Ovary (tissue), 10 donors: ENCODE measurements around the gene MMD2. TPM values are rescaled to one million over a fixed set of nuclear protein-coding genes. Genes with fewer than 3 reads are reported as not detected.

Source experiments
- DNase-seq, 5 donors: peaks; one replicate each; pipeline ENCODE4 v3.0.0-alpha.2; 2019 to 2020
- H3K27ac ChIP-seq, 2 donors: fragments of 200-600 bp; one replicate each; pipeline versions ENCODE4 v1.5.1 to v1.8.0; 2019 to 2022
- H3K27me3 ChIP-seq: fragments of 200-600 bp; one replicate; pipeline ENCODE4 v1.8.0; 2022
- H3K36me3 ChIP-seq: fragments of 200-600 bp; sonication (generic); one replicate; pipeline ENCODE4 v1.5.1; 2019
- H3K4me1 ChIP-seq: one replicate; pipeline ENCODE4 v1.8.1; 2013; ENCODE audit warnings: mild to moderate bottlenecking, moderate library complexity; ENCODE audit not compliant: insufficient read depth
- H3K4me3 ChIP-seq: fragments of 200-600 bp; sonication (generic); one replicate; pipeline ENCODE4 v1.5.1; 2017
- H3K9me3 ChIP-seq, 2 donors: fragments of 200-600 bp in 1 of 2; sonication (generic) in 1 of 2; one replicate each; pipeline versions ENCODE4 v1.5.1 to v1.8.1; 2013 to 2019; ENCODE audit warnings: mild to moderate bottlenecking in 1 of 2, moderate library complexity in 1 of 2
- EP300 ChIP-seq: sonication (generic); formaldehyde crosslinking; IDR thresholded peaks from one replicate; pipeline ENCODE4 v1.6.1; 2017; ENCODE audit warnings: antibody characterized with exemption
- POLR2A ChIP-seq: fragments of 450-650 bp; IDR thresholded peaks from one replicate; pipeline ENCODE4 v1.6.1; 2017; ENCODE audit warnings: antibody characterized with exemption, mild to moderate bottlenecking, moderate library complexity
- WGBS, 3 donors: extraction: QIAGEN DNeasy Blood & Tissue Kit in 1 of 3; methylation state at CpG; one replicate each; pipeline versions ENCODE4 v1.1.5 to v1.1.7; 2013 to 2017; 5-methylcytosine and 5-hydroxymethylcytosine counted together
- intact Hi-C, 4 donors: fragments of 100-400 bp; cut with DNase I; formaldehyde crosslinking; loops; one replicate each; pipeline versions ENCODE4 v1.11.0 to v1.15.1; 2022 to 2023
- long read RNA-seq, 3 donors: library from polyadenylated mRNA in 2 of 3; unstranded in 2 of 3; transcript quantifications; one replicate each; pipeline ENCODE4 v2.0.0 and lab custom pipeline, GENCODE V29; 2021 to 2026
- polyA plus RNA-seq, 2 donors: library from polyadenylated mRNA; stranded (reverse); fragments of 200-250 nt in 1 of 2; fragments of 350-450 nt in 1 of 2; fragmentation: Illumina TruSeq in 1 of 2; extraction: RNeasy Lipid Tissue Mini Kit (QIAGEN cat#74804) in 1 of 2; gene quantifications; one replicate each; pipeline ENCODE4 v1.2.3, GENCODE V29; 2013 to 2014
- total RNA-seq, 7 donors: library from RNA; depleted of rRNA in 2 of 7; stranded (reverse); fragments of >200 nt in 2 of 7; fragmentation: NEBNext Ultra II Directional in 3 of 7; extraction: Animal tissue kit (Norgen Biotek cat#: 25700) in 3 of 7; gene quantifications; one replicate each; pipeline versions ENCODE4 v1.1.0 to v1.2.4, GENCODE V29; 2016 to 2023
- TF ChIP-seq, protein P1 (sequence below), 3 donors: fragments of 450-650 bp in 2 of 3; fragments of 200-600 bp in 1 of 3; IDR thresholded peaks; one replicate each; pipeline versions ENCODE4 v1.5.1 to v1.8.0; 2016 to 2022; ENCODE audit warnings: antibody characterized with exemption in 3 of 3, mild to moderate bottlenecking in 1 of 3
- donor health status: DM: no; HTN: no; CAD: no; lungs with moderate emphysema.
- donor health status: DM: no; HTN: no; CAD: no.
- donor health status: Bipolar disorder and iron deficiency.
- donor health status: DM: yes; HTN: yes; CAD: no.
- donor health status: DM: no; HTN: no; CAD: no.
- donor health status: DM: yes; HTN: yes; CAD: no.

The MMD2 gene
- not detected for total RNA-seq
- polyA plus RNA-seq = not detected
- long read RNA-seq, donor 1 = 0 reads
- long read RNA-seq, donor 2 = 0 reads
- long read RNA-seq, donor 3 = 0 reads

GRCh38 chr7:4958477-4959301 lies at the start of gene MMD2:
Gene MMD2, minus strand, starts transcription at chr7:4959187. Its CDS starts 170 bp downstream, at chr7:4959017.
- Histone ChIP-seq H3K4me1 (no peaks in the 10 kb centered on the region), H3K27ac (no peak within 1 kb of the TSS), H3K4me3 (peak within 1 kb of the TSS; percentile 16), H3K9me3 (no peaks in the 10 kb centered on the region), H3K27me3 (no peaks in the 10 kb centered on the region), H3K36me3 (no peaks in the 10 kb centered on the region)
- intact Hi-C loops = no loop called here
- DNase-seq = peak in 1 of 5 donors; percentile 40
- TF ChIP-seq POLR2A (no peak), EP300 (no peak)
- TF ChIP-seq, protein P1, sequence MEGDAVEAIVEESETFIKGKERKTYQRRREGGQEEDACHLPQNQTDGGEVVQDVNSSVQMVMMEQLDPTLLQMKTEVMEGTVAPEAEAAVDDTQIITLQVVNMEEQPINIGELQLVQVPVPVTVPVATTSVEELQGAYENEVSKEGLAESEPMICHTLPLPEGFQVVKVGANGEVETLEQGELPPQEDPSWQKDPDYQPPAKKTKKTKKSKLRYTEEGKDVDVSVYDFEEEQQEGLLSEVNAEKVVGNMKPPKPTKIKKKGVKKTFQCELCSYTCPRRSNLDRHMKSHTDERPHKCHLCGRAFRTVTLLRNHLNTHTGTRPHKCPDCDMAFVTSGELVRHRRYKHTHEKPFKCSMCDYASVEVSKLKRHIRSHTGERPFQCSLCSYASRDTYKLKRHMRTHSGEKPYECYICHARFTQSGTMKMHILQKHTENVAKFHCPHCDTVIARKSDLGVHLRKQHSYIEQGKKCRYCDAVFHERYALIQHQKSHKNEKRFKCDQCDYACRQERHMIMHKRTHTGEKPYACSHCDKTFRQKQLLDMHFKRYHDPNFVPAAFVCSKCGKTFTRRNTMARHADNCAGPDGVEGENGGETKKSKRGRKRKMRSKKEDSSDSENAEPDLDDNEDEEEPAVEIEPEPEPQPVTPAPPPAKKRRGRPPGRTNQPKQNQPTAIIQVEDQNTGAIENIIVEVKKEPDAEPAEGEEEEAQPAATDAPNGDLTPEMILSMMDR (IDR thresholded peaks at IDR 0.05) = no peak
- 2 to 4% (median 4%) methylated on average over 30 to 87 of the region's 87 CpGs for WGBS, 3 donors

- Histone ChIP-seq H3K4me3 (no peak overlapping the region), H3K9me3 (no peaks in the 10 kb centered on the region), H3K27ac (no peak overlapping the region), H3K4me1 (no peaks in the 10 kb centered on the region), H3K36me3 (no peaks in the 10 kb centered on the region), H3K27me3 (no peaks in the 10 kb centered on the region)
- DNase-seq = no peak
- intact Hi-C loops = no loop called here
- TF ChIP-seq EP300 = no peak
- TF ChIP-seq POLR2A = no peak
- TF ChIP-seq, protein P1 (IDR thresholded peaks at IDR 0.05) = no peak
- WGBS, 3 donors = 79 to 95% (median 84%) methylated on average over 1 of the region's 1 CpG
Measured at GRCh38 chr7:5005066-5005465, 46.1 kb upstream of the MMD2 start.

DNA sequence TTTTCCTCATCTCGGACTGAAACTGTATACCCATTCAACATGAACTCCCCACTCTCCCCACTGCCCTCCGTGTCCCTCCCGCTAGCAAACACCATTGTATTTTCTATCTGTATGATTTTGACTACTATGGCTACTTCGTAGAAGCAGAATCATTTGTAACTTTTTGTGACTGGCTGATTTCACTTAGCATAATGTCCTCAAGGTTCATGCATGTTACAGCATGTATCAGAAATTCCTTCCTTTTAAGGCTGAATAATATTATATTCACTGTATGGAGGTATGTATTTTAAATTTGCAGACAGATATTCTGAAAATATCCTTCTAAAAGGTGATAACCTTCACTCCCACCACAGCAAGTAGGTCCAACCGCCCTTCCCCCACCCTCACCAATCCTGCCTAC lies 42.9 kb upstream of the MMD2 start:
- no peaks in the 10 kb centered on the region for H3K9me3 ChIP-seq
- H3K36me3 ChIP-seq = no peaks in the 10 kb centered on the region
- TF ChIP-seq EP300 (no peak), POLR2A (no peak)
- TF ChIP-seq, protein P1 (IDR thresholded peaks at IDR 0.05) = no peak
- WGBS, 3 donors = 95 to 97% (median 96%) methylated on average over 5 of the region's 5 CpGs
- no peak overlapping the region for H3K4me3 ChIP-seq
- no peak for DNase-seq
- no peaks in the 10 kb centered on the region for H3K4me1 ChIP-seq
- H3K27me3 ChIP-seq = no peaks in the 10 kb centered on the region
- H3K27ac ChIP-seq = no peak overlapping the region
- intact Hi-C loops = no loop called here

- no peaks in the 10 kb centered on the region for H3K9me3 ChIP-seq
- H3K27ac ChIP-seq = no peak overlapping the region
- intact Hi-C loops = no loop called here
- WGBS, 3 donors = 85 to 92% (median 90%) methylated on average over 4 of the region's 4 CpGs
- DNase-seq = no peak
- no peaks in the 10 kb centered on the region for H3K4me1 ChIP-seq
- TF ChIP-seq EP300 (no peak), POLR2A (no peak)
- TF ChIP-seq, protein P1 (IDR thresholded peaks at IDR 0.05) = no peak
- no peaks in the 10 kb centered on the region for H3K27me3 ChIP-seq
- no peaks in the 10 kb centered on the region for H3K36me3 ChIP-seq
- no peak overlapping the region for H3K4me3 ChIP-seq
Measured at GRCh38 chr7:5001003-5001402, 42.0 kb upstream of the MMD2 start.
